ENCODE data around the gene HSD17B3. TPM values are rescaled to one million over a fixed set of nuclear protein-coding genes. Genes with fewer than 3 reads are reported as not detected.

Gene HSD17B3
- total and polyA plus RNA-seq, 10 of the 15 experiments (the other 5 are each of a cell fraction or from before 2014, with no cell fraction given): not detected

- TF ChIP-seq NKRF (conservative IDR thresholded peaks at IDR 0.05) (no peak), ZBTB40 (IDR thresholded peaks at IDR 0.05; ENCODE audit: borderline replicate concordance) (no peak), ZNF384 (IDR thresholded peaks at IDR 0.05; ENCODE audit: borderline replicate concordance, low read depth, low read length) (peak; percentile 23; the same call in 1 of the 2 replicates)
- in situ Hi-C loops (cut with MboI) (no loop called here), intact Hi-C loops (cut with micrococcal nuclease; ENCODE audit: unreplicated experiment) (no loop called here)
- Histone ChIP-seq H3K4me3 (no peak overlapping the region), H3K27me3 (replicated peaks in 1 of 2; ENCODE audit: control insufficient read depth in 2 of 2, insufficient read depth in 2 of 2, low read length in 1 of 2) (no peaks in the 10 kb centered on the region), H3K27ac (ENCODE audit: control insufficient read depth, insufficient read depth) (no peak overlapping the region), H2AFZ (ENCODE audit: control insufficient read depth, low read depth, low read length) (no peak overlapping the region), H3K9me3 (replicated peaks; ENCODE audit: control insufficient read depth, insufficient read depth, low read length) (no peaks in the 10 kb centered on the region), H3K9ac (ENCODE audit: control insufficient read depth, insufficient read depth, low read length) (no peak overlapping the region), H3K79me2 (ENCODE audit: control insufficient read depth, insufficient read depth, low read length) (no peaks in the 10 kb centered on the region), H3K4me2 (ENCODE audit: control insufficient read depth, insufficient read depth) (no peak overlapping the region), H4K20me1 (ENCODE audit: control insufficient read depth, insufficient read depth) (no peaks in the 10 kb centered on the region), H3K4me1 (ENCODE audit: control insufficient read depth, insufficient read depth, low read length) (no peaks in the 10 kb centered on the region), H3K36me3 (ENCODE audit: control insufficient read depth in 2 of 2, insufficient read depth in 2 of 2, low read length in 1 of 2) (no peaks in the 10 kb centered on the region)
- WGBS (ENCODE audit: insufficient coverage, insufficient replicate concordance, low lambda C conversion rate, missing lambda C conversion rate): 61% methylated on average over 3 of the region's 6 CpGs
- FAIRE-seq (no peak), ATAC-seq (no peak), DNase-seq (ENCODE audit: low read depth, low spot score) (no peak)
- ChIA-PET CTCF (interaction anchor here (0.7 kb wide), 2 partner anchors 17 to 55 kb away, joined by 3 to 4 read pairs; no protein-coding TSS in a partner anchor), RAD21 (ENCODE audit: unreplicated experiment) (interaction anchor here (0.6 kb wide), 1 partner anchor 39 kb away, joined by 3 read pairs; no protein-coding TSS in a partner anchor), SMC1A (ENCODE audit: uncharacterized antibody, unreplicated experiment) (interaction anchor here (0.8 kb wide), 1 partner anchor 69 kb away, joined by 3 read pairs; no protein-coding TSS in a partner anchor), POLR2A (interaction anchor here (0.7 kb wide), 1 partner anchor 107 kb away, joined by 3 read pairs; no protein-coding TSS in a partner anchor)
- no TSS peak for BruUV-seq (replicated peaks)
These were observed 42.6 kb upstream of the HSD17B3 start for GRCh38 chr9:96344458-96345180.
